A673 (cell line): ENCODE measurements around the gene ANKRD44.

Experiments used
- CTCF ChIP-seq: fragments of 300-800, 200-600 bp; sonication (generic); conservative IDR thresholded peaks from 2 replicates; pipeline ENCODE4 v1.5.1; 2017; ENCODE audit warnings: low read depth, mild to moderate bottlenecking, antibody characterized with exemption, low read length, moderate library complexity, mixed read lengths
- EZH2 ChIP-seq: fragments of 200-600 bp; sonication (generic); IDR thresholded peaks from 2 replicates; pipeline ENCODE4 v1.6.1; 2017; ENCODE audit warnings: borderline replicate concordance, low read depth, mild to moderate bottlenecking, mixed read lengths, antibody characterized with exemption, low read length; ENCODE audit not compliant: poor library complexity, severe bottlenecking

- TF ChIP-seq CTCF (no peak), EZH2 (no peak)
Observed at GRCh38 chr2:197212344-197213262, 98.0 kb downstream of the ANKRD44 start.
